IMR-90 (cell line): ENCODE data around the gene EXOC3L2. TPM values are rescaled to one million over a fixed set of nuclear protein-coding genes. Genes with fewer than 3 reads are reported as not detected.

Experiments
- ATAC-seq: fragments of 200-7000 bp; cut with Tn5 transposase; 2 replicates; pipeline ENCODE4 v1.9.1; 2020; ENCODE audit warnings: low read depth, mild to moderate bottlenecking, moderate library complexity
- BruUV-seq: library from RNA; stranded (reverse); fragments of 400-500 nt; replicated peaks from 2 replicates; lab custom pipeline; 2021; lab: Mats Ljungman, UMichigan
- CTCF ChIA-PET: fragments of 300-600 bp; formaldehyde crosslinking; extraction: SDS; loops from one replicate; lab custom pipeline; 2021; ENCODE audit warnings: antibody characterized with exemption; lab: Yijun Ruan, JAX
- POLR2A ChIA-PET: fragments of 300-600 bp; sonication (Branson Sonifier 250); formaldehyde crosslinking; loops from one replicate; lab custom pipeline; 2022; ENCODE audit warnings: antibody characterized with exemption; ENCODE audit not compliant: unreplicated experiment; lab: Charles Lee
- DNase-seq: peaks from one replicate; pipeline ENCODE4 v3.0.0; 2013
- H2AFZ ChIP-seq: replicated peaks from 2 replicates; pipeline ENCODE3; 2013; ENCODE audit warnings: low read length, mild to moderate bottlenecking; ENCODE audit not compliant: poor library complexity
- H2AK5ac ChIP-seq: 2 replicates; pipeline ENCODE4 v1.6.1; 2013; ENCODE audit warnings: low read depth, low read length, inconsistent platforms
- H2AK9ac ChIP-seq: replicated peaks from 2 replicates; pipeline ENCODE3; 2013; ENCODE audit warnings: mild to moderate bottlenecking, low read depth, low read length, moderate library complexity; ENCODE audit not compliant: poor library complexity
- H2BK120ac ChIP-seq: 2 replicates; pipeline ENCODE4 v1.6.1; 2013; ENCODE audit warnings: low read depth, low read length, inconsistent platforms
- H2BK15ac ChIP-seq: 3 replicates; pipeline ENCODE4 v1.6.1; 2013; ENCODE audit warnings: low read depth, low read length, inconsistent platforms
- H2BK20ac ChIP-seq: 2 replicates; pipeline ENCODE4 v1.6.1; 2013; ENCODE audit warnings: low read depth, mild to moderate bottlenecking, inconsistent platforms, low read length, moderate library complexity
- H2BK5ac ChIP-seq: 2 replicates; pipeline ENCODE4 v1.6.1; 2013; ENCODE audit warnings: mild to moderate bottlenecking, low read depth, low read length, inconsistent platforms; ENCODE audit not compliant: poor library complexity, severe bottlenecking
- H3K14ac ChIP-seq: replicated peaks from 2 replicates; pipeline ENCODE4 v1.6.1; 2013; ENCODE audit warnings: low read depth, low read length, inconsistent platforms
- H3K18ac ChIP-seq: 2 replicates; pipeline ENCODE4 v1.6.1; 2013; ENCODE audit warnings: low read depth, low read length, control low read depth
- H3K23ac ChIP-seq: 2 replicates; pipeline ENCODE4 v1.6.1; 2013; ENCODE audit warnings: low read depth, low read length, inconsistent platforms
- H3K27ac ChIP-seq: 2 replicates; pipeline ENCODE4 v1.5.1; 2013; ENCODE audit warnings: mild to moderate bottlenecking, control low read depth, low read length; ENCODE audit not compliant: insufficient read depth
- H3K27me3 ChIP-seq: 2 replicates; pipeline ENCODE4 v1.6.1; 2013; ENCODE audit warnings: low read length; ENCODE audit not compliant: control insufficient read depth, insufficient read depth
- H3K36me3 ChIP-seq: 2 replicates; pipeline ENCODE4 v1.6.1; 2013; ENCODE audit warnings: low read length, mixed read lengths; ENCODE audit not compliant: control insufficient read depth, insufficient read depth
- H3K4ac ChIP-seq: 2 replicates; pipeline ENCODE4 v1.6.1; 2013; ENCODE audit warnings: low read depth, low read length, inconsistent platforms
- H3K4me1 ChIP-seq: 2 replicates; pipeline ENCODE4 v1.6.1; 2013; ENCODE audit warnings: low read length, mixed read lengths; ENCODE audit not compliant: control insufficient read depth, insufficient read depth
- H3K4me2 ChIP-seq: 2 replicates; pipeline ENCODE4 v1.6.1; 2013; ENCODE audit warnings: low read depth, mild to moderate bottlenecking, control low read depth, low read length, moderate library complexity
- H3K4me3 ChIP-seq: 2 replicates; pipeline ENCODE4 v1.5.1; 2013; ENCODE audit warnings: low read depth, mild to moderate bottlenecking, control low read depth, low read length, moderate library complexity; ENCODE audit not compliant: insufficient read depth
- H3K56ac ChIP-seq: 2 replicates; pipeline ENCODE4 v1.6.1; 2013; ENCODE audit warnings: low read length, inconsistent platforms; ENCODE audit not compliant: insufficient read depth; ENCODE audit errors: extremely low read depth
- H3K79me1 ChIP-seq, 2 experiments: 2 replicates each; pipeline ENCODE4 v1.6.1; 2013; ENCODE audit warnings: low read length in 2 of 2, inconsistent platforms in 1 of 2, low read depth in 1 of 2
- H3K9ac ChIP-seq: 2 replicates; pipeline ENCODE4 v1.6.1; 2013; ENCODE audit warnings: low read depth, low read length, control low read depth
- H3K9me1 ChIP-seq: 2 replicates; pipeline ENCODE4 v1.6.1; 2013; ENCODE audit warnings: low read length, inconsistent platforms; ENCODE audit not compliant: insufficient read depth
- H3K9me3 ChIP-seq: 2 replicates; pipeline ENCODE4 v1.6.1; 2013; ENCODE audit warnings: low read length; ENCODE audit not compliant: control insufficient read depth, insufficient read depth
- H4K20me1 ChIP-seq: 2 replicates; pipeline ENCODE4 v1.6.1; 2013; ENCODE audit warnings: low read length, inconsistent platforms; ENCODE audit not compliant: insufficient read depth
- H4K5ac ChIP-seq: 2 replicates; pipeline ENCODE4 v1.6.1; 2013; ENCODE audit warnings: mild to moderate bottlenecking, low read depth, low read length, control low read depth
- H4K8ac ChIP-seq, 2 experiments: 2 replicates each; pipeline ENCODE4 v1.6.1; 2013; ENCODE audit warnings: low read depth in 2 of 2, low read length in 2 of 2, control low read depth in 1 of 2, inconsistent platforms in 1 of 2
- H4K91ac ChIP-seq: 2 replicates; pipeline ENCODE4 v1.6.1; 2013; ENCODE audit warnings: low read depth, low read length, inconsistent platforms; ENCODE audit not compliant: insufficient read depth
- BHLHE40 ChIP-seq: fragments of 150-350 bp; IDR thresholded peaks from 2 replicates; pipeline ENCODE4 v1.6.1; 2016; ENCODE audit warnings: mild to moderate bottlenecking, low read depth, low read length
- CEBPB ChIP-seq: IDR thresholded peaks from 2 replicates; pipeline ENCODE4 v1.6.1; 2012; ENCODE audit warnings: low read depth, low read length, improper control_type of control experiment
- CHD1 ChIP-seq: IDR thresholded peaks from 2 replicates; pipeline ENCODE4 v1.6.1; 2012; ENCODE audit warnings: low read depth, low read length, improper control_type of control experiment
- MAFK ChIP-seq: IDR thresholded peaks from 2 replicates; pipeline ENCODE4 v1.6.1; 2012; ENCODE audit warnings: low read depth, low read length, improper control_type of control experiment
- MAZ ChIP-seq: IDR thresholded peaks from 2 replicates; pipeline ENCODE4 v1.6.1; 2012; ENCODE audit warnings: low read depth, mild to moderate bottlenecking, low read length, improper control_type of control experiment, moderate library complexity, borderline replicate concordance
- MXI1 ChIP-seq: IDR thresholded peaks from 2 replicates; pipeline ENCODE4 v1.6.1; 2012; ENCODE audit warnings: low read depth, mild to moderate bottlenecking, low read length, moderate library complexity, borderline replicate concordance
- NFE2L2 ChIP-seq: fragments of 150-350 bp; IDR thresholded peaks from 2 replicates; pipeline ENCODE4 v1.6.1; 2016; ENCODE audit warnings: low read depth, mild to moderate bottlenecking, low read length
- POLR2A ChIP-seq: IDR thresholded peaks from 2 replicates; pipeline ENCODE4 v1.6.1; 2012; ENCODE audit warnings: mild to moderate bottlenecking, low read depth, low read length
- RAD21 ChIP-seq: IDR thresholded peaks from 2 replicates; pipeline ENCODE4 v1.6.1; 2012; ENCODE audit warnings: low read length, improper control_type of control experiment
- RCOR1 ChIP-seq: IDR thresholded peaks from 2 replicates; pipeline ENCODE4 v1.6.1; 2012; ENCODE audit warnings: mild to moderate bottlenecking, low read length, improper control_type of control experiment; ENCODE audit not compliant: insufficient replicate concordance
- RFX5 ChIP-seq: IDR thresholded peaks from 2 replicates; pipeline ENCODE4 v1.8.0; 2012; ENCODE audit warnings: low read depth, mild to moderate bottlenecking, low read length, moderate library complexity
- SMC3 ChIP-seq: fragments of 150-350 bp; IDR thresholded peaks from 2 replicates; pipeline ENCODE4 v1.6.1; 2016; ENCODE audit warnings: low read depth, mild to moderate bottlenecking, antibody characterized with exemption, low read length, moderate library complexity
- WGBS, 2 experiments: methylation state at CpG; one replicate each; pipeline versions ENCODE4 v1.1.5 to v1.1.7; 2013; ENCODE audit warnings: missing lambda C conversion rate in 2 of 2; ENCODE audit not compliant: insufficient read length in 1 of 2; ENCODE audit errors: extremely low coverage in 2 of 2; 5-methylcytosine and 5-hydroxymethylcytosine counted together
- dilution Hi-C: fragments of 300-500 bp; cut with HindIII; formaldehyde crosslinking; loops from one replicate; pipeline ENCODE4 v1.14.3; 2018; ENCODE audit warnings: low sequenced_read_pairs; ENCODE audit not compliant: unreplicated experiment
- in situ Hi-C: fragments of 300-500 bp; cut with MboI; formaldehyde crosslinking; loops from 3 replicates; pipeline ENCODE4 v1.14.3; 2019; ENCODE audit warnings: low sequenced_read_pairs, inconsistent platforms, mixed read lengths
- intact Hi-C: fragments of 100-400 bp; cut with micrococcal nuclease; formaldehyde crosslinking; loops from 2 replicates; pipeline ENCODE4 v1.10.0; 2022
- polyA plus RNA-seq, 3 experiments: library from polyadenylated mRNA; depleted of rRNA; stranded (reverse); fragments of >200 nt; gene quantifications; 2 replicates each; pipeline ENCODE4 v1.2.3, GENCODE V29; 2012; ENCODE audit warnings: low replicate concordance in 1 of 3
- total RNA-seq: library from RNA; depleted of rRNA; stranded (reverse); fragments of >200 nt; gene quantifications from 2 replicates; pipeline ENCODE4 v1.2.3, GENCODE V29; 2012
- TF ChIP-seq, protein P1 (sequence below): conservative IDR thresholded peaks from 2 replicates; pipeline ENCODE4 v1.5.1; 2012; ENCODE audit warnings: mild to moderate bottlenecking, low read depth, low read length, improper control_type of control experiment
- TF ChIP-seq, protein P2 (sequence below): fragments of 150-350 bp; IDR thresholded peaks from 2 replicates; pipeline ENCODE4 v1.6.1; 2017; ENCODE audit warnings: mild to moderate bottlenecking, antibody characterized with exemption, low read length, low read depth

Gene EXOC3L2
- total and polyA plus RNA-seq, 2 of the 4 experiments (the other 2 are of a cell fraction): 0.03 TPM; not detected in 1

GRCh38 chr19:45178262-45179071 is 66.7 kb downstream of the EXOC3L2 start, which contains the start of gene BLOC1S3:
BLOC1S3 (plus strand) TSS chr19:45178784; CDS start chr19:45179297, 513 bp downstream.
- dilution Hi-C loops (no loop called here), in situ Hi-C loops (no loop called here), intact Hi-C loops (no loop called here)
- H3K27me3 ChIP-seq: no peaks in the 10 kb centered on the region
- WGBS, 2 experiments: 1% methylated on average over 22 of the region's 51 CpGs; no CpG with 5 or more reads in 1 of the 2 experiments
- H3K9me3 ChIP-seq: no peaks in the 10 kb centered on the region
- H2AK9ac ChIP-seq: peak within 1 kb of the TSS; percentile 98
- peaks cover 4% of the 10 kb centered on the region; the same call in 1 of the 2 replicates for H3K36me3 ChIP-seq
- H3K9me1 ChIP-seq: 0 out of 2 replicates have a peak, but pooled peaks cover 12% of the 10 kb centered on the region
- no peak within 1 kb of the TSS for H2BK20ac ChIP-seq
- peak within 1 kb of the TSS; percentile 54 for H3K4ac ChIP-seq
- H3K9ac ChIP-seq: peak within 1 kb of the TSS; percentile 63
- peaks cover 16% of the 10 kb centered on the region; the same call in 1 of the 2 replicates for H4K20me1 ChIP-seq
- H4K8ac ChIP-seq: peak within 1 kb of the TSS; percentile 59 to 91; a peak in 3 of 4 replicates
- peak; percentile 100 for DNase-seq
- H2AK5ac ChIP-seq: peak within 1 kb of the TSS; percentile 43; the same call in 1 of the 2 replicates
- H4K5ac ChIP-seq: peak within 1 kb of the TSS; percentile 57; the same call in 1 of the 2 replicates
- H2AFZ ChIP-seq: peak within 1 kb of the TSS; percentile 99
- H3K23ac ChIP-seq: peak within 1 kb of the TSS; percentile 83
- no TSS peak for BruUV-seq
- H3K4me1 ChIP-seq: peaks cover 4% of the 10 kb centered on the region; the same call in 1 of the 2 replicates
- peak within 1 kb of the TSS; percentile 79 for H3K4me3 ChIP-seq
- peak within 1 kb of the TSS; percentile 51 for H3K56ac ChIP-seq
- H3K27ac ChIP-seq: peak within 1 kb of the TSS; percentile 69
- H3K79me1 ChIP-seq: peaks cover 11 to 45% of the 10 kb centered on the region in 2 experiments
- H2BK15ac ChIP-seq: no peak within 1 kb of the TSS
- POLR2A ChIA-PET: interaction anchor here (0.9 kb wide), 1 partner anchor 139 kb away, joined by 7 read pairs; the partner anchor contains the start of gene CLASRP
- H3K14ac ChIP-seq: peak within 1 kb of the TSS; percentile 74
- no peak within 1 kb of the TSS; the same call in 1 of the 2 replicates for H4K91ac ChIP-seq
- H3K4me2 ChIP-seq: peak within 1 kb of the TSS; percentile 96
- CTCF ChIA-PET: interaction anchor here (0.7 to 0.8 kb wide), 2 partner anchors 26 to 32 kb away, joined by 3 to 4 read pairs; no protein-coding TSS in a partner anchor
- H2BK5ac ChIP-seq: peak within 1 kb of the TSS; percentile 64
- ATAC-seq: peak; percentile 94
- H2BK120ac ChIP-seq: no peak within 1 kb of the TSS
- H3K18ac ChIP-seq: 0 out of 2 replicates have a peak within 1 kb of the TSS, but pooled peaks have one; percentile 12
- no peak for TF ChIP-seq RCOR1
- TF ChIP-seq, protein P1, sequence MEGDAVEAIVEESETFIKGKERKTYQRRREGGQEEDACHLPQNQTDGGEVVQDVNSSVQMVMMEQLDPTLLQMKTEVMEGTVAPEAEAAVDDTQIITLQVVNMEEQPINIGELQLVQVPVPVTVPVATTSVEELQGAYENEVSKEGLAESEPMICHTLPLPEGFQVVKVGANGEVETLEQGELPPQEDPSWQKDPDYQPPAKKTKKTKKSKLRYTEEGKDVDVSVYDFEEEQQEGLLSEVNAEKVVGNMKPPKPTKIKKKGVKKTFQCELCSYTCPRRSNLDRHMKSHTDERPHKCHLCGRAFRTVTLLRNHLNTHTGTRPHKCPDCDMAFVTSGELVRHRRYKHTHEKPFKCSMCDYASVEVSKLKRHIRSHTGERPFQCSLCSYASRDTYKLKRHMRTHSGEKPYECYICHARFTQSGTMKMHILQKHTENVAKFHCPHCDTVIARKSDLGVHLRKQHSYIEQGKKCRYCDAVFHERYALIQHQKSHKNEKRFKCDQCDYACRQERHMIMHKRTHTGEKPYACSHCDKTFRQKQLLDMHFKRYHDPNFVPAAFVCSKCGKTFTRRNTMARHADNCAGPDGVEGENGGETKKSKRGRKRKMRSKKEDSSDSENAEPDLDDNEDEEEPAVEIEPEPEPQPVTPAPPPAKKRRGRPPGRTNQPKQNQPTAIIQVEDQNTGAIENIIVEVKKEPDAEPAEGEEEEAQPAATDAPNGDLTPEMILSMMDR: peak; percentile 55
- peak; percentile 97 for TF ChIP-seq RFX5
- TF ChIP-seq, protein P2, sequence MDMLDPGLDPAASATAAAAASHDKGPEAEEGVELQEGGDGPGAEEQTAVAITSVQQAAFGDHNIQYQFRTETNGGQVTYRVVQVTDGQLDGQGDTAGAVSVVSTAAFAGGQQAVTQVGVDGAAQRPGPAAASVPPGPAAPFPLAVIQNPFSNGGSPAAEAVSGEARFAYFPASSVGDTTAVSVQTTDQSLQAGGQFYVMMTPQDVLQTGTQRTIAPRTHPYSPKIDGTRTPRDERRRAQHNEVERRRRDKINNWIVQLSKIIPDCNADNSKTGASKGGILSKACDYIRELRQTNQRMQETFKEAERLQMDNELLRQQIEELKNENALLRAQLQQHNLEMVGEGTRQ: peak; percentile 91
- peak; percentile 86 for TF ChIP-seq BHLHE40
- peak; percentile 96 for TF ChIP-seq CEBPB
- TF ChIP-seq CHD1: no peak
- 0 out of 2 replicates have a peak, but pooled peaks have one; percentile 3 for TF ChIP-seq RAD21
- peak; percentile 75 for TF ChIP-seq POLR2A
- TF ChIP-seq SMC3: no peak
- peak; percentile 73; the same call in 1 of the 2 replicates for TF ChIP-seq MAZ
- peak; percentile 94 for TF ChIP-seq MXI1
- no peak; the same call in 1 of the 2 replicates for TF ChIP-seq NFE2L2
- 0 out of 2 replicates have a peak, but pooled peaks have one; percentile 0 for TF ChIP-seq MAFK
